Heart left ventricle (tissue), 16 donors: ENCODE data around the gene NOM1. TPM values are rescaled to one million over a fixed set of nuclear protein-coding genes. Genes with fewer than 3 reads are reported as not detected.
A peak's percentile ranks its signal among the peaks of the same experiment; 100 is the strongest.

Experiments used
- ATAC-seq, 4 donors: fragments of 200-7000 bp; cut with Tn5 transposase; one replicate each; pipeline ENCODE4 v1.9.1; 2020 to 2022; ENCODE audit warnings: moderate library complexity in 4 of 4, mild to moderate bottlenecking in 3 of 4, moderate number of reproducible peaks in 1 of 4
- DNase-seq, 5 donors: peaks; one replicate each; pipeline ENCODE4 v3.0.0-alpha.2; 2020
- H3K27ac ChIP-seq, 12 donors: fragments of 200-600 bp; sonication (generic) in 4 of 12; one replicate each; pipeline versions ENCODE4 v1.5.0 to v1.8.0; 2016 to 2022; ENCODE audit warnings: mild to moderate bottlenecking in 2 of 12
- H3K27me3 ChIP-seq, 9 donors: fragments of 200-600 bp; sonication (generic) in 2 of 9; one replicate each; pipeline versions ENCODE4 v1.5.1 to v1.8.0; 2016 to 2022; ENCODE audit warnings: mild to moderate bottlenecking in 3 of 9
- H3K36me3 ChIP-seq, 9 donors: fragments of 200-600 bp; sonication (generic) in 2 of 9; one replicate each; pipeline versions ENCODE4 v1.5.0 to v1.8.0; 2018 to 2022; ENCODE audit warnings: mild to moderate bottlenecking in 2 of 9
- H3K4me1 ChIP-seq, 12 donors: fragments of 200-600 bp; sonication (generic) in 4 of 12; one replicate each; pipeline versions ENCODE4 v1.5.0 to v1.8.0; 2016 to 2022; ENCODE audit warnings: mild to moderate bottlenecking in 3 of 12
- H3K4me3 ChIP-seq, 12 donors: fragments of 200-600 bp; sonication (generic) in 4 of 12; one replicate each; pipeline versions ENCODE4 v1.5.0 to v1.8.0; 2017 to 2022; ENCODE audit warnings: mild to moderate bottlenecking in 9 of 12, moderate library complexity in 4 of 12
- H3K9me3 ChIP-seq, 12 donors: fragments of 200-600 bp; sonication (generic) in 4 of 12; one replicate each; pipeline versions ENCODE4 v1.5.0 to v1.8.0; 2016 to 2022; ENCODE audit warnings: mild to moderate bottlenecking in 1 of 12
- POLR2A ChIP-seq, 2 donors: fragments of 450-650 bp; IDR thresholded peaks; one replicate each; pipeline ENCODE4 v1.6.1; 2017; ENCODE audit warnings: antibody characterized with exemption in 2 of 2, mild to moderate bottlenecking in 2 of 2, moderate library complexity in 2 of 2
- WGBS, 4 donors: extraction: QIAGEN DNeasy Blood & Tissue Kit in 2 of 4; methylation state at CpG; one replicate each; pipeline versions ENCODE4 v1.1.5 to v1.1.7; 2013 to 2018; 5-methylcytosine and 5-hydroxymethylcytosine counted together
- intact Hi-C, 10 donors: fragments of 100-400 bp; cut with DNase I; formaldehyde crosslinking; loops; one replicate each; pipeline versions ENCODE4 v1.11.1 to v1.14.2; 2022
- polyA plus RNA-seq, 2 donors: library from polyadenylated mRNA; stranded (reverse); fragments of 200-250 nt; gene quantifications; one replicate each; pipeline ENCODE4 v1.2.3, GENCODE V29; 2013
- total RNA-seq, 9 donors: library from RNA; depleted of rRNA in 2 of 9; stranded (reverse); fragments of >200 nt in 2 of 9; fragmentation: NEBNext Ultra II Directional in 3 of 9; extraction: Animal tissue kit (Norgen Biotek cat#: 25700) in 3 of 9; gene quantifications; one replicate each; pipeline versions ENCODE4 v1.1.0 to v1.2.4, GENCODE V29; 2016 to 2023
- TF ChIP-seq, protein P1 (sequence below), 12 donors: fragments of 200-600 bp; sonication (generic) in 4 of 12; IDR thresholded peaks; one replicate each; pipeline versions ENCODE4 v1.5.0 to v1.8.0; 2018 to 2022; ENCODE audit warnings: antibody characterized with exemption in 12 of 12, mild to moderate bottlenecking in 5 of 12
- donor health status: ischemic (EF 13 %, LVEDD 7.1; RV severe dilation, severe dysfunction).
- donor health status: healthy with polysubstance abuse.
- donor health status: DM: no; HTN: yes; CAD: no.
- donor health status: DM: no; HTN: no; CAD: no.
- donor health status: ischemic (EF 25% LVEDD 6.9; RV normal size, moderate dysfunction).
- donor health status: ischemic (EF 25% LVEDD 5.7; RV mildly dilated, moderate dysfunction).
- donor health status: healthy.
- donor health status: DM: yes; HTN: yes; CAD: no.
- donor health status: ischemic (EF 35%, LVEDD 5.7; RV mildly dilated, moderate dysfunction).
- donor health status: nonischemic (EF 11% LVEDD 7.7; RV severe dilation, severe dysfunction).
- donor health status: DM: yes; HTN: yes; CAD: no.
- donor health status: PGD.
- donor health status: ischemic (EF 29% LVEDD 5.4; RV normal size, mild dysfunction).
- donor health status: nonischemic (EF 23%, LVEDD 6.1; RV moderate dilation, normal function).

Gene NOM1
- total and polyA plus RNA-seq, 11 donors = 6.0 to 12.2 (median 9.1) TPM

- H3K27ac ChIP-seq = no peak overlapping the region
- ATAC-seq = no peak
- H3K4me3 ChIP-seq = peak overlapping the region in 10 of 12 donors; percentile 16 to 55 (median 44)
- WGBS, 4 donors = 10 to 15% (median 12%) methylated on average over 25 of the region's 25 CpGs
- DNase-seq = no peak
- no peak for TF ChIP-seq POLR2A (IDR thresholded peaks at IDR 0.05)
- TF ChIP-seq, protein P1, sequence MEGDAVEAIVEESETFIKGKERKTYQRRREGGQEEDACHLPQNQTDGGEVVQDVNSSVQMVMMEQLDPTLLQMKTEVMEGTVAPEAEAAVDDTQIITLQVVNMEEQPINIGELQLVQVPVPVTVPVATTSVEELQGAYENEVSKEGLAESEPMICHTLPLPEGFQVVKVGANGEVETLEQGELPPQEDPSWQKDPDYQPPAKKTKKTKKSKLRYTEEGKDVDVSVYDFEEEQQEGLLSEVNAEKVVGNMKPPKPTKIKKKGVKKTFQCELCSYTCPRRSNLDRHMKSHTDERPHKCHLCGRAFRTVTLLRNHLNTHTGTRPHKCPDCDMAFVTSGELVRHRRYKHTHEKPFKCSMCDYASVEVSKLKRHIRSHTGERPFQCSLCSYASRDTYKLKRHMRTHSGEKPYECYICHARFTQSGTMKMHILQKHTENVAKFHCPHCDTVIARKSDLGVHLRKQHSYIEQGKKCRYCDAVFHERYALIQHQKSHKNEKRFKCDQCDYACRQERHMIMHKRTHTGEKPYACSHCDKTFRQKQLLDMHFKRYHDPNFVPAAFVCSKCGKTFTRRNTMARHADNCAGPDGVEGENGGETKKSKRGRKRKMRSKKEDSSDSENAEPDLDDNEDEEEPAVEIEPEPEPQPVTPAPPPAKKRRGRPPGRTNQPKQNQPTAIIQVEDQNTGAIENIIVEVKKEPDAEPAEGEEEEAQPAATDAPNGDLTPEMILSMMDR (IDR thresholded peaks at IDR 0.05) = no peak
- peaks cover 0 to 55% (median 23%) of the 10 kb centered on the region in 12 donors for H3K4me1 ChIP-seq
- peaks cover 0 to 9% (median 0%) of the 10 kb centered on the region in 12 donors for H3K9me3 ChIP-seq
- H3K27me3 ChIP-seq = peaks cover 60 to 100% (median 84%) of the 10 kb centered on the region in 9 donors
- no peaks in the 10 kb centered on the region for H3K36me3 ChIP-seq
- intact Hi-C loops = no loop called here
Observed at GRCh38 chr7:157000741-157001653, 51.5 kb downstream of the NOM1 start.

DNA sequence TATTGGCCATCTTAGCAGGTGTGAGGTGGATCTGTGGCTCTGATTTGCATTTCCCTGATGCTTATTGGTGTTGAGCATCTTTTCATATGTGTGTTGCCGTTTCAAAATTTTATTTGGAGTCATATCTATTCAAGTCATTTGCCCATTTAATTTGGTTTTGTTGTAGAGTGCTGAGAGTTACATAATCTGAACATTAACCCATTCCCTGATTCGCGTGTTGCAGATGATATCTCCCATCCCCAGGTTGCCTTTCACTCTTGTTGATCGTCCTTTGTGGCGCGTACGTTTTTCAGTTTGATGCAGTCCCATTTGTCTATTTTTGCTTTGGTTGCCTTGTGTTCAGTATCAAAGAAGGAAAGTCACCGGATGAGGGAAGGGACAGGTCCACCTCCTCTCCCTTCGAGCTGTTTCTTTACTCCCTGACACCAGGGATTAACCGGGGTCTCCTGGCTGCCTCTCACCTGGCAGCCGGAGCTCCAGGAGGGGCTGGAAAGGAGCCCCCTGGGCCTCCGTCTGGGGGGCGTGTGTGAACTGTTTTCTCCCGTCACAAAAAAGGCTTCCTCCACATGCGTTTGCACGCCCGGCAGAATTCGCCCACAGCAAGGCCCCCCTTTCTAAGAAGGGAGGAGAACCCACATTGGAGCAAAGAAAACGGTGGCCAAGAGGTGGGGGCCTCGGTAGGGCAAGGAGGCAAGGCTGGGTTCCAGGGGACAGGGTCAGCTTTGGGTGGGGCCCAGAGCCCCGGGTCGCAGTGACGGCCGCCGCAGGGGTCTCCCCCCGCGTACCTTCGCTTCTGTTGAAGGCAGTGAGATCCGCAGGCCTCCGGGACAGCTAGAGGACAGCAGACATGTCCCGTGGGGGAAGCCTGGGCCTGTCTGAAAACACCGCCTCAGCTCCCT lies 52.7 kb downstream of the NOM1 start:
- Histone ChIP-seq H3K9me3 (peaks cover 0 to 3% (median 0%) of the 10 kb centered on the region in 12 donors), H3K4me3 (no peak overlapping the region), H3K4me1 (peaks cover 0 to 56% (median 23%) of the 10 kb centered on the region in 12 donors), H3K36me3 (no peaks in the 10 kb centered on the region), H3K27me3 (peaks cover 71 to 100% (median 91%) of the 10 kb centered on the region in 9 donors), H3K27ac (no peak overlapping the region)
- WGBS, 4 donors = 4 to 5% (median 5%) methylated on average over 19 to 32 of the region's 32 CpGs
- intact Hi-C loops = no loop called here
- DNase-seq (no peak), ATAC-seq (no peak)
- TF ChIP-seq, protein P1 (IDR thresholded peaks at IDR 0.05) = no peak
- TF ChIP-seq POLR2A (IDR thresholded peaks at IDR 0.05) = no peak

GRCh38 chr7:157002819-157003421 lies 53.4 kb downstream of the NOM1 start:
- Histone ChIP-seq H3K36me3 (no peaks in the 10 kb centered on the region), H3K9me3 (no peaks in the 10 kb centered on the region), H3K27me3 (peaks cover 76 to 100% (median 96%) of the 10 kb centered on the region in 9 donors), H3K4me3 (no peak overlapping the region), H3K27ac (no peak overlapping the region), H3K4me1 (peaks cover 0 to 56% (median 23%) of the 10 kb centered on the region in 12 donors)
- intact Hi-C loops = no loop called here
- ATAC-seq (no peak), DNase-seq (no peak)
- TF ChIP-seq POLR2A (IDR thresholded peaks at IDR 0.05) = no peak
- TF ChIP-seq, protein P1 (IDR thresholded peaks at IDR 0.05) = no peak
- 3 to 4% (median 4%) methylated on average over 40 to 47 of the region's 47 CpGs for WGBS, 4 donors
